ENCODE measurements around the gene FGGY. TPM values are rescaled to one million over a fixed set of nuclear protein-coding genes. Genes with fewer than 3 reads are reported as not detected.

FGGY gene
- total RNA-seq, 2 experiments from 2014 or later, result 8.5 to 9.4 TPM

DNA sequence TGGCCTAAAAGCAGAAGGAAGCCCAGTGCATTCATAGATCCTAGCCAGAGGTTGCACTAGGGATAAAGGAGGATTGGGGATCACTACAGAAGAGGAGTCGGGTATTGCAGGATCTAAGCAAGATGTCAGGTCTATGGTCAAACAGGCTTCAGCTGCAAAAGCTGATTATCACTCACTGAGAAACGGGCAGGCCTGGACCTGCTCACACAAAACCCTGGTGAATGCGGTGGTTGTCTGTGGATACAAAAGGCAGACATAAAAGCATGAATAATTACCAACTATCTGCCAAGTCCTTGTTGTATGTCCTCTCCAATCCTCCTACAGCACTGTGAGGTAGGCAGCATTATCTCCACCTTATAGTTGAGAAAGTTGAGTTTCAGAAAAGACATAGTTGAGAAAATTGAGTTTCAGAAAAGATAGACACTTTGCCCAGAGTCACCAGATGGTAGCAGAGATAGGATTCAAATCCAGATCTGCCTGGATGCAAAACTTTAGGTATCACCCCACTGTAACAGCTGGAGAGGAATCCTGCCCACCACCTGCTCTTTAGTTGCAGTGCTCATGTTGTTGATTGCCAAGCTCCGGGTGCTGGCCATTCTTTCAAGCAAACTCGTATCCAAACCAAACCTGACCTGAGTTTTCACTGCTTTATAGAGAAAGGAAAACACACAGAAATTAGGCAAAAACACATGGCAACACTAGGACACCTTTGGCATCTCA is 468.3 kb downstream of the FGGY start:
- CTCF ChIA-PET, result interaction anchor here (1.7 to 2.8 kb wide), 2 partner anchors 66 to 182 kb away, joined by 4 to 10 read pairs; no protein-coding TSS in a partner anchor
- Mint-ChIP-seq H3K27ac (no peak overlapping the region), H3K4me3 (no peak overlapping the region), H3K4me1 (ENCODE audit: low read depth) (peaks cover 10% of the 10 kb centered on the region), H3K36me3 (ENCODE audit: low read depth) (no peaks in the 10 kb centered on the region), H3K27me3 (ENCODE audit: low read depth) (no peaks in the 10 kb centered on the region), H3K9me3 (ENCODE audit: insufficient read depth) (no peaks in the 10 kb centered on the region)
- POLR2A ChIA-PET, result no interaction called here
- DNase-seq (no peak), ATAC-seq (no peak)

DNA sequence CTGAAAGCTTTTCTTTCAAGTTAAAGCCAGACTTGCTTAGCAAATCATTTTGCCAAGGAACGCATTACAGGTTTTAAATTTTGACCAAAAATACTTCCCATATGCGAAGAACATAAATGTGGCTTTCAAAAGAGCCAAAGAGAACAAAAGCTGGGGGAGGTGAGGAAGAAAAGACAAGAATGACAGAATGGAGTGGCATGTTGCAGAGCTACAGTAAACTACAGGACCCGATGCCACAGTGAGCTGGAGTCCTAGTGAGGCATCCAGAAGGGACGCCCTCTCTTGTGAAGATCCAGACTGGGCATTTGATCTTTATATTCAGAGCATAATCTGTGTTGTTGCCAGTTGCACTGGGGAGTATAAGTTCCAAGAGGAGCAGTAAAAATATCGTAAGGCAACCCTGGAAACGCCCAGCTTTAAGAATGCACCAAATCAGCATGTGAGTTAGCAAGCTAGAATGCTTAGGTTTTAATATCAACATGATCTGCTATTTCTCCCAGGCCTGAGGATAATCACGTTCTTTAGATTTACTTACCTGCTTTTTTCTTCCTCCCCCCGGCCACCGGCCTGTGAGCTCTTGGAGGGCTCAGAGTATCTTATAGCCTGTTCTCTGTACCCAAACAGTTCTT is 469.4 kb downstream of the FGGY start:
- H3K4me3 Mint-ChIP-seq, result no peak overlapping the region
- ATAC-seq (no peak), DNase-seq (no peak)
- H3K27me3 Mint-ChIP-seq (ENCODE audit: low read depth), result no peaks in the 10 kb centered on the region
- ChIA-PET POLR2A (interaction anchor here (1.6 kb wide), 1 partner anchor 16 kb away, joined by 4 read pairs; no protein-coding TSS in a partner anchor), CTCF (interaction anchor here (1.3 to 2.8 kb wide), 3 partner anchors 10 to 181 kb away, joined by 4 to 10 read pairs (median 4); no protein-coding TSS in a partner anchor)
- H3K36me3 Mint-ChIP-seq (ENCODE audit: low read depth), result no peaks in the 10 kb centered on the region
- H3K9me3 Mint-ChIP-seq (ENCODE audit: insufficient read depth), result no peaks in the 10 kb centered on the region
- H3K27ac Mint-ChIP-seq, result no peak overlapping the region
- H3K4me1 Mint-ChIP-seq (ENCODE audit: low read depth), result peaks cover 10% of the 10 kb centered on the region

GRCh38 chr1:59767119-59767518 is 470.2 kb downstream of the FGGY start:
- no peaks in the 10 kb centered on the region for H3K27me3 Mint-ChIP-seq (ENCODE audit: low read depth)
- ChIA-PET POLR2A (interaction anchor here (1.6 kb wide), 1 partner anchor 17 kb away, joined by 4 read pairs; no protein-coding TSS in a partner anchor), CTCF (interaction anchor here (1.3 to 2.8 kb wide), 3 partner anchors 11 to 180 kb away, joined by 4 to 10 read pairs (median 4); no protein-coding TSS in a partner anchor)

GRCh38 chr1:59768792-59769735 is 472.2 kb downstream of the FGGY start:
- Mint-ChIP-seq H3K9me3 (ENCODE audit: insufficient read depth) (no peaks in the 10 kb centered on the region), H3K27ac (no peak overlapping the region)
- no peak for ATAC-seq

More at GRCh38 chr1:59767119-59767518, 470.2 kb downstream of the FGGY start:
- no peak overlapping the region for H3K27ac Mint-ChIP-seq
- no peak for DNase-seq
- no peaks in the 10 kb centered on the region for H3K36me3 Mint-ChIP-seq (ENCODE audit: low read depth)
- H3K4me3 Mint-ChIP-seq, result no peak overlapping the region
- no peaks in the 10 kb centered on the region for H3K9me3 Mint-ChIP-seq (ENCODE audit: insufficient read depth)
- H3K4me1 Mint-ChIP-seq (ENCODE audit: low read depth), result peaks cover 10% of the 10 kb centered on the region
- ATAC-seq, result no peak

GRCh38 chr1:59769736-59770095 is 472.8 kb downstream of the FGGY start:
- Mint-ChIP-seq H3K4me1 (ENCODE audit: low read depth) (peaks cover 10% of the 10 kb centered on the region), H3K4me3 (no peak overlapping the region), H3K9me3 (ENCODE audit: insufficient read depth) (no peaks in the 10 kb centered on the region), H3K27ac (no peak overlapping the region), H3K27me3 (ENCODE audit: low read depth) (no peaks in the 10 kb centered on the region), H3K36me3 (ENCODE audit: low read depth) (no peaks in the 10 kb centered on the region)
- ATAC-seq (no peak), DNase-seq (no peak)
- ChIA-PET POLR2A (no interaction called here), CTCF (interaction anchor here (0.7 to 2.4 kb wide), 3 partner anchors 10 to 1606 kb away, joined by 3 to 10 read pairs (median 8); no protein-coding TSS in a partner anchor)

More at GRCh38 chr1:59768792-59769735, 472.2 kb downstream of the FGGY start:
- CTCF ChIA-PET, result interaction anchor here (0.7 to 2.4 kb wide), 3 partner anchors 9 to 1606 kb away, joined by 3 to 10 read pairs (median 8); no protein-coding TSS in a partner anchor
- Mint-ChIP-seq H3K27me3 (ENCODE audit: low read depth) (no peaks in the 10 kb centered on the region), H3K36me3 (ENCODE audit: low read depth) (no peaks in the 10 kb centered on the region), H3K4me3 (no peak overlapping the region), H3K4me1 (ENCODE audit: low read depth) (peaks cover 10% of the 10 kb centered on the region)
- no peak for DNase-seq
- POLR2A ChIA-PET, result no interaction called here

- Mint-ChIP-seq H3K27me3 (ENCODE audit: low read depth) (no peaks in the 10 kb centered on the region), H3K4me3 (no peak overlapping the region), H3K4me1 (ENCODE audit: low read depth) (peaks cover 10% of the 10 kb centered on the region), H3K9me3 (ENCODE audit: insufficient read depth) (no peaks in the 10 kb centered on the region), H3K36me3 (ENCODE audit: low read depth) (no peaks in the 10 kb centered on the region), H3K27ac (no peak overlapping the region)
- no peak for DNase-seq
- no peak for ATAC-seq
- ChIA-PET CTCF (interaction anchor here (2.7 kb wide), 1 partner anchor 12 kb away, joined by 9 read pairs; no protein-coding TSS in a partner anchor), POLR2A (no interaction called here)
These were observed 474.5 kb downstream of the FGGY start for GRCh38 chr1:59771361-59771760.

GRCh38 chr1:59775480-59775879 is 478.6 kb downstream of the FGGY start:
- DNase-seq (no peak), ATAC-seq (no peak)
- no peaks in the 10 kb centered on the region for H3K9me3 Mint-ChIP-seq (ENCODE audit: insufficient read depth)
- H3K36me3 Mint-ChIP-seq (ENCODE audit: low read depth), result no peaks in the 10 kb centered on the region
- H3K4me1 Mint-ChIP-seq (ENCODE audit: low read depth), result no peaks in the 10 kb centered on the region
- no peak overlapping the region for H3K4me3 Mint-ChIP-seq
- ChIA-PET POLR2A (interaction anchor here (0.6 kb wide), 1 partner anchor 730 kb away, joined by 3 read pairs; no protein-coding TSS in a partner anchor), CTCF (no interaction called here)
- peaks cover 3% of the 10 kb centered on the region for H3K27me3 Mint-ChIP-seq (ENCODE audit: low read depth)
- no peak overlapping the region for H3K27ac Mint-ChIP-seq

- H3K4me3 Mint-ChIP-seq, result no peak overlapping the region
- ChIA-PET CTCF (no interaction called here), POLR2A (no interaction called here)
- no peaks in the 10 kb centered on the region for H3K36me3 Mint-ChIP-seq (ENCODE audit: low read depth)
- DNase-seq (no peak), ATAC-seq (no peak)
- H3K27ac Mint-ChIP-seq, result no peak overlapping the region
- no peaks in the 10 kb centered on the region for H3K4me1 Mint-ChIP-seq (ENCODE audit: low read depth)
- H3K27me3 Mint-ChIP-seq (ENCODE audit: low read depth), result peaks cover 3% of the 10 kb centered on the region
- H3K9me3 Mint-ChIP-seq (ENCODE audit: insufficient read depth), result no peaks in the 10 kb centered on the region
These were observed 480.3 kb downstream of the FGGY start for GRCh38 chr1:59776960-59777852.

DNA sequence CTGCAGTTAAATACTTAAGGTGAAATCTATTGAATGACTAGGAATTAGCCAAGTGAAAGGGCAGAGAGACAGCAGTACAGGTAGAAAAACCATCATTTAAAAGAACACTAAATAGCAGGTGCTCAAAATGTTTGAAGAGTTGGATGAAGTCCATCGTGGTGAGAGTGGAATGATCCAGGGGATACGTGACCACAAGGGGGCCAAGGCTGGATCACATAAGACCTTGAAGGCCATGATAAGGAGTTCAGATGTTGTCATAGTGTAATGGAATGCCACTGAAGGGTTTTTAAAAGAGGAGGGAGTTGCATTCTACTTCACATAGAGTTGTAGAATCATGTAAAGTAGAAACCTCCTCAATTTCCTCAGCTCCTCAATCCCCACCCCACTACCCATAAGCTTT is 483.1 kb downstream of the FGGY start:
- Mint-ChIP-seq H3K4me3 (no peak overlapping the region), H3K36me3 (ENCODE audit: low read depth) (no peaks in the 10 kb centered on the region), H3K27me3 (ENCODE audit: low read depth) (peaks cover 3% of the 10 kb centered on the region), H3K4me1 (ENCODE audit: low read depth) (no peaks in the 10 kb centered on the region), H3K9me3 (ENCODE audit: insufficient read depth) (no peaks in the 10 kb centered on the region), H3K27ac (no peak overlapping the region)
- DNase-seq, result no peak
- ChIA-PET CTCF (interaction anchor here (1.0 kb wide), 1 partner anchor 167 kb away, joined by 4 read pairs; no protein-coding TSS in a partner anchor), POLR2A (no interaction called here)
- ATAC-seq, result no peak

- H3K4me3 Mint-ChIP-seq, result no peak overlapping the region
- CTCF ChIA-PET, result no interaction called here
- POLR2A ChIA-PET, result no interaction called here
These were observed 491.9 kb downstream of the FGGY start for GRCh38 chr1:59788825-59789224.

GRCh38 chr1:59798600-59798999 is 501.7 kb downstream of the FGGY start:
- ChIA-PET POLR2A (no interaction called here), CTCF (no interaction called here)
- Mint-ChIP-seq H3K27ac (no peak overlapping the region), H3K9me3 (ENCODE audit: insufficient read depth) (no peaks in the 10 kb centered on the region), H3K4me1 (ENCODE audit: low read depth) (peaks cover 2% of the 10 kb centered on the region), H3K36me3 (ENCODE audit: low read depth) (no peaks in the 10 kb centered on the region), H3K4me3 (no peak overlapping the region), H3K27me3 (ENCODE audit: low read depth) (peaks cover 12% of the 10 kb centered on the region)
- DNase-seq, result no peak
- ATAC-seq, result no peak

More at GRCh38 chr1:59788825-59789224, 491.9 kb downstream of the FGGY start:
- peaks cover 1% of the 10 kb centered on the region for H3K27me3 Mint-ChIP-seq (ENCODE audit: low read depth)
- DNase-seq (no peak), ATAC-seq (no peak)
- H3K4me1 Mint-ChIP-seq (ENCODE audit: low read depth), result no peaks in the 10 kb centered on the region
- H3K27ac Mint-ChIP-seq, result no peak overlapping the region
- H3K36me3 Mint-ChIP-seq (ENCODE audit: low read depth), result no peaks in the 10 kb centered on the region
- peaks cover 2% of the 10 kb centered on the region for H3K9me3 Mint-ChIP-seq (ENCODE audit: insufficient read depth)

Measured in activated CD8-positive, alpha-beta T cell treated with anti-CD3 and anti-CD28 coated beads, Interleukin-2, amount 10 ng/mL, durations not matched to agents 7 days and 5 days (primary cell).